Stimulated activated CD8-positive, alpha-beta memory T cell treated with anti-CD3 and anti-CD28 coated beads, Interleukin-15, amount 100 ng/mL, for 4 hours (primary cell): ENCODE measurements around the gene TSC1.
A peak's percentile ranks its signal among the peaks of the same experiment; 100 is the strongest.

Experiments
- DNase-seq, 2 donors: peaks; one replicate each; pipeline ENCODE4 v3.0.0-alpha.2; 2020; ENCODE audit warnings: low read depth in 2 of 2

The TSC1 gene

GRCh38 chr9:132937463-132937901 lies 6.9 kb downstream of the TSC1 start:
- DNase-seq = no peak

GRCh38 chr9:132935026-132935425 lies 9.4 kb downstream of the TSC1 start:
- no peak for DNase-seq

GRCh38 chr9:132931178-132931735 lies 13.2 kb downstream of the TSC1 start:
- DNase-seq = no peak

GRCh38 chr9:132927704-132928103 lies 16.7 kb downstream of the TSC1 start:
- DNase-seq = no peak

- DNase-seq = no peak
Observed at GRCh38 chr9:132923346-132923902, 21.0 kb downstream of the TSC1 start.

GRCh38 chr9:132919614-132920268 lies 24.7 kb downstream of the TSC1 start:
- no peak for DNase-seq

GRCh38 chr9:132914924-132915323 lies 29.5 kb downstream of the TSC1 start:
- no peak for DNase-seq

GRCh38 chr9:132912131-132912530 lies 32.3 kb downstream of the TSC1 start:
- DNase-seq = no peak

GRCh38 chr9:132910376-132910775 lies 34.0 kb downstream of the TSC1 start:
- DNase-seq = no peak

GRCh38 chr9:132909311-132909710 lies 35.1 kb downstream of the TSC1 start:
- no peak for DNase-seq

- no peak for DNase-seq
Observed at GRCh38 chr9:132908635-132909034, 35.8 kb downstream of the TSC1 start.

GRCh38 chr9:132905726-132906125 lies 38.7 kb downstream of the TSC1 start:
- DNase-seq = no peak

GRCh38 chr9:132903574-132904492 lies 40.6 kb downstream of the TSC1 start:
- no peak for DNase-seq

GRCh38 chr9:132901858-132902831 lies 42.3 kb downstream of the TSC1 start:
- peak; percentile 19 to 35 for DNase-seq

- DNase-seq = no peak
Observed at GRCh38 chr9:132898051-132898450, 46.4 kb downstream of the TSC1 start.

- no peak for DNase-seq
Observed at GRCh38 chr9:132896906-132897305, 47.5 kb downstream of the TSC1 start.

GRCh38 chr9:132896264-132896663 lies 48.2 kb downstream of the TSC1 start:
- DNase-seq = no peak

- no peak for DNase-seq
Observed at GRCh38 chr9:132894862-132895835, 49.3 kb downstream of the TSC1 start.

GRCh38 chr9:132894346-132894745 lies 50.1 kb downstream of the TSC1 start:
- no peak for DNase-seq

GRCh38 chr9:132892400-132892799 lies 52.0 kb downstream of the TSC1 start:
- no peak for DNase-seq
